ENCODE data around the gene PDE4D.

GRCh38 chr5:59605915-59606314 is 287.6 kb downstream of the PDE4D start:
- TF ChIP-seq CTCF (IDR thresholded peaks at IDR 0.05) (no peak), EZH2 (IDR thresholded peaks at IDR 0.05; ENCODE audit: borderline replicate concordance, insufficient read depth, low read depth, low read length, poor library complexity, severe bottlenecking) (no peak)
